Choroid plexus epithelial cell (primary cell): ENCODE data around the gene CTSD.

ENCODE experiments used
- DNase-seq: peaks from one replicate; pipeline ENCODE4 v3.0.0-alpha.2; 2010; ENCODE audit warnings: low read depth
- H3K4me3 ChIP-seq: 2 replicates; pipeline ENCODE4 v1.5.1; 2011; ENCODE audit warnings: low read depth, mild to moderate bottlenecking, control low read depth, low read length, moderate library complexity
- TF ChIP-seq, protein P1 (sequence below): conservative IDR thresholded peaks from 2 replicates; pipeline ENCODE4 v1.5.1; 2011; ENCODE audit warnings: low read depth, mild to moderate bottlenecking, control low read depth, inconsistent platforms, low read length, moderate library complexity

The CTSD gene

DNA sequence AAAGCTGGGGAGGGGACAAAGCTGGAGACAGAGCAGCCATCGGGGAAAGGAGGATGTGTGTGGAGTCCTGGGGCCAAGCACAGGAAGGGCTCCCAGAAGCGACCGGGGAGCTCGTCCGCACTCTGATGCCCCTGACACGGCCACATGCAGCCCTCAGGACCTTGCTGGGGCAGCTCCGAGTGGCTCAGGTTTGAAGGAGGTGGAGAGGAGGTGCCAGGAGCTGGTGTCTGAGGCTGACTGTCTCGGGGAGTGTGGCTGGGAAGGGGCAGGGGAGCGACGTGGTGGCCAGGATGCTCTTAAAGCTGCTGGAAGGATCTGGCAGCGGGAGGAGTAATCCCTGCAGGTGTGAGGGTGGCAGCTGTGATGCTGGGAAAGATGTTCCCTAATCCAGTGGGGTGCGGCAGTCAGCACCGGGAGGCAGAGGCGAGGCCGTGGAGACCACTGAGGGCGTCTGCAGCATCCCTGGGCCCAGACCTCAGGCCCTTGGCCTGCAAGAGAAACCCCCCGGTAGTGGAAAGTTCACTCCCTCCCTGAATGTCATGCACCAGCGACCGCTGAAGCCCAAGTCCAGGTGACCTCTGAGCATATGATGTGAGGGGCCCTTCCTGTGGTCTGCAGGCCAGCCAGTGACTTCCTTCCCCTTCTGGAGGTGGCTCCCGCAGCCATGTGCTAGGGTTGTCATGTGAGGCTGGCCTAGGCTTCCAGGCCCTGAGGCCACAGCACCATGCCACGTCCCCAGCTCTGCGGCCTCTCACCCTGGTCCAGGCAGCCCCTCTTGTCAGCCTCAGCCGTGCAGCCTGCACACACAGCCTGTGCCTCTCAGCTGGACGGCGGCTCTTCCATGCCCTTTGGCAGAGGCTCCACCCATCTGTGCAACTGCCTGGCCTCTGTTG, 17.2 kb upstream of the CTSD start:
- DNase-seq: no peak
- no peak overlapping the region for H3K4me3 ChIP-seq
- TF ChIP-seq, protein P1, sequence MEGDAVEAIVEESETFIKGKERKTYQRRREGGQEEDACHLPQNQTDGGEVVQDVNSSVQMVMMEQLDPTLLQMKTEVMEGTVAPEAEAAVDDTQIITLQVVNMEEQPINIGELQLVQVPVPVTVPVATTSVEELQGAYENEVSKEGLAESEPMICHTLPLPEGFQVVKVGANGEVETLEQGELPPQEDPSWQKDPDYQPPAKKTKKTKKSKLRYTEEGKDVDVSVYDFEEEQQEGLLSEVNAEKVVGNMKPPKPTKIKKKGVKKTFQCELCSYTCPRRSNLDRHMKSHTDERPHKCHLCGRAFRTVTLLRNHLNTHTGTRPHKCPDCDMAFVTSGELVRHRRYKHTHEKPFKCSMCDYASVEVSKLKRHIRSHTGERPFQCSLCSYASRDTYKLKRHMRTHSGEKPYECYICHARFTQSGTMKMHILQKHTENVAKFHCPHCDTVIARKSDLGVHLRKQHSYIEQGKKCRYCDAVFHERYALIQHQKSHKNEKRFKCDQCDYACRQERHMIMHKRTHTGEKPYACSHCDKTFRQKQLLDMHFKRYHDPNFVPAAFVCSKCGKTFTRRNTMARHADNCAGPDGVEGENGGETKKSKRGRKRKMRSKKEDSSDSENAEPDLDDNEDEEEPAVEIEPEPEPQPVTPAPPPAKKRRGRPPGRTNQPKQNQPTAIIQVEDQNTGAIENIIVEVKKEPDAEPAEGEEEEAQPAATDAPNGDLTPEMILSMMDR: no peak

DNA sequence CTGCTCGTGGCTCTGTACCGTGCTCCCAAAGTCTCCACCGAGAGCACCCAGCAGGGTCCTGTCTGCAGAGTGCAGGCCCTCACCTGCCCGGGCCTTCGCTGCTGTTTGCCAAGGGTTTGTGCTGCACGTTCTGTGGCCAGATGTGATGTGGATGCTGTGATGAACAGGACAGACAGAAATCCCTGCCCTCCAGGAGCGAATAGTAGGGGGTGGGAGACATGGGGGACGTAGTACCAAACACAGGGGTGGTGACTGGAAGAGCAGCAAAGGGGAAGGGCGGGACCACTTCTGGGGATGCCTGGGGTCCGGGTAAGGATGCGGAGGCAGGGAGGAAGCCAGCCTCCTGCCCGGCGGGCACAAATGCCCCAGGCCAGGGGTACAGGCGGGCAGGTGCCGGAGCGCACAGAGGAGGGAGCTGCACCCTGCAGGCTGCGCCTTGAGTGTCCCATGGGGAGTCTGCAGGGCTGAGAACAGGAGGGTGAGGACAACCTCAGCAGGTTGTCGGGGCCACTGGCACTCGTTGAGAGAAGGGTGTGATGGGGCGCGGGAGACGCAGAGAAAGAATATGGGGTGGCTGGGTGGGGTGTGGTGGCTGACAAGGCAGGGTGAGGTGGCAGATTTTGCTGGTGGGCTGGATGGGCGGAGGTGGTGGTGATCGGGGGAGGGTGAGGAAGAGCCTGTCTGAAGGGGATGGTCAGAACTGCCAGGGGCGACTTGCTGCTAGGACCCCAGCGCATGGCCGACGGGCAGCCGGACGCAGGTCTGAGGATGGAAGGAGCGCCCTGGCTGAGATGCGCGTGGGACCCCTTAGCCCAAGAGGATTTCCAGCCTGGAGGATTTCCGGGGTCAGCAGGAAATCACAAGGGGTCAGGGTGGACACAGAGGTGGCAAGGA, 16.3 kb upstream of the CTSD start:
- no peak for DNase-seq
- no peak overlapping the region for H3K4me3 ChIP-seq
- TF ChIP-seq, protein P1: no peak

DNA sequence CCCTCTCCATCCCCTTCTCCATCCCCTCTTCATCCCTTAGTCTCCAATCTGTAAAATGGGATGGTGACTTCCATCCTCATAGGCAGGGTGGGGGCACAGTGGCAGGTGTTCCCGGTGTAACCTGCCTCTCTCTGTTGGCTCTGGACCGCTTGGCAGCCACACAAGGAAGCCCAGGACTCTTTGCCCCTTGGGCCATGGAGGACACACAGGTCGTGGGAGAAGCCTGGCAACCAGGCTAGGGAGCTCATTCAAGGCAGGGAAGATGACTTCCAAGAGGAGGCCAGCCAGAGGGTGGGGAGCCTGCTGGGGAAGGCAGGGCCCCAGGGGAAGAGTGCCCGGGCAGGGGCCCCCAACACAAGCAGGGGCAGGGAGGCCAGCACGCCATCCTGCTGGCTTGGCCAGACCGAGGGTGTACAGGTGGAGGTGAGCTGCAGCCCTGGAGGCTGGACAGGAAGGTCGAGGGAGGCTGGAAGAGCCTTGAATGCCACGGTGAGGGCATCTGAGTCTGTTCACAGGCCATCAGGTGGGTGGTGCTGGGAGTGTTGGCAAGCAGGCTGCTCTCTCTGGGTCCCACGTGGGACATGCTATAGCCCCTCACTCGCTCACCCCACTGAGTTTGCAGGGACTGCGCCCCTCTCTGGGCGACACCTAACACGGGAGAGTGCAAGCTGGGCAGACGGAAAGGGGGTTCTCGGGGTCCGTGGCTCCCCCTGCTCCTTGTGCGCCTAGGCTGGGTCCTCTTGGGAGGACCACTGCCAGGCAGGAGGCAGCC, 15.5 kb upstream of the CTSD start:
- TF ChIP-seq, protein P1: no peak
- H3K4me3 ChIP-seq: no peak overlapping the region
- DNase-seq: no peak

DNA sequence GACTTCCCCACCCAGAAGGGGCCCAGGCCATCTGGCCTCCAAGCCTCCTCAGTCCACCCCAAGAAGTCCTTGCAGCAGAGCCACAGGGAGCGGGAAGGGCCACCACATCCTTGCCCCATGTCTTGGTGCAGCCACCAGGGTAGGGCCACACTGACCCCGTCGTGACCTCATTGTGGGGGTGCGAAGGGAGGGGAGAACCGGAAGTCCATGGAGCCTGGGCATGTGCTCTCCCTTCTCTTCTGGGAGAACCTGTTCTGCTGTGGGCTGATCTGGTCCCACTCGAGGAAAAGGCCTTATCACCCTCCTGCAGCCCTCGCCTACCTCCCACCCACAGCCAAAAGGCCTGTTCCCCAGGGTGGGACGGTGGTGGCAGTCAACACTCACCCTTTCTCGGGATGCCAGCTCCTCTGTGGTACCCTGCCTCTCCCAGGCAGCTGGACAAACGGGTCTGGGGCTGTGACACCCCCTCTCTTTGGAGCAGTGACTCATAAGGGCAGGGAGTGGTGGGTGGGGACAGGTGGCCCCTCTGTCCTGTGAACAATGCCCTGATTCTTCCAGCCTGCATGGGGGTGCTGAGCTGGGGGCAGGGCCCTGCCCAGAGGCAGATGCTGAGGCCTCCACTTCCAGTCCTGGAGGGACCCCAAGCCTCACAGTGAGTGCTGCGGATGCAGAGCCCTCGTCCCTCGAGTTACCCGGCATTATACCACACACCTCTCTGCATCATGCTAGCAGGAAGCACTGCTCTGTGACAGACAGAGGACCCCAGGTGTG, 14.6 kb upstream of the CTSD start:
- TF ChIP-seq, protein P1: no peak
- H3K4me3 ChIP-seq: no peak overlapping the region
- DNase-seq: no peak

DNA sequence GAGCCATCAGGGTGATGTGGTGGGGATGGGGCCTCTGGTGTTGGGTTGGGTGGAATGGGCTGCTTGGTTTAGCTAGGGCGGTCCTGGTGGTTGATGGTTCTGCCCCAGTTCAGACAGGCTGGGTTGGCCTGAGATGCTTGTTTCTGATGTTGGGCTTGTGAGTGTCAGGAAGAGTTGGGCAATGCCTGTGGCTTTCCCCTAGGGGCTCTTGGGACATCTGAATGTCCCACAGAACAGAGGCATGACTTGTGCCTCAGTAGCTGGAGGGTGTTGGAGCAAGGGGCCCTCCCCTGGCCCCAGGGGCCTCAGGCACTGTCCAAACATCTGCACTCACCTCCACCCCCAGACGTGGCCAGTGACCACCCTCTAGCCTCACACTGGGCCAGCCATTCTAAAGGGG, 14.0 kb upstream of the CTSD start:
- DNase-seq: no peak
- no peak overlapping the region for H3K4me3 ChIP-seq
- TF ChIP-seq, protein P1: no peak
